K562 (cell line): ENCODE results near the gene SLFNL1. TPM values are rescaled to one million over a fixed set of nuclear protein-coding genes. Genes with fewer than 3 reads are reported as not detected.

Source experiments
- polyA plus RNA-seq, 8 experiments: library from polyadenylated mRNA; depleted of rRNA in 4 of 8; stranded (reverse) in 5 of 8; unstranded in 3 of 8; fragments of >200 nt; fragmentation: Nextera tagmentation in 2 of 8; fragmentation: Illumina TruSeq in 1 of 8; extraction: Ambion mirVana in 2 of 8; extraction: Trizol in 1 of 8; gene quantifications; 2 replicates each; pipeline versions ENCODE4 v1.2.1 to v1.2.3, GENCODE V29; 2011 to 2014; ENCODE audit warnings: inconsistent platforms in 1 of 8, missing spikeins in 1 of 8
- total RNA-seq, 7 experiments: library from RNA; depleted of rRNA in 6 of 7; stranded (reverse); fragments of >200 nt in 6 of 7; fragmentation: Illumina TruSeq in 2 of 7; extraction: Trizol in 2 of 7; gene quantifications; 2 replicates each; pipeline versions ENCODE4 v1.2.1 to v1.2.3, GENCODE V29; 2011 to 2021; ENCODE audit warnings: low replicate concordance in 1 of 7

The SLFNL1 gene
- total and polyA plus RNA-seq, 9 of the 15 experiments (the other 6 are each of a cell fraction or from before 2014, with no cell fraction given): 0.05 to 0.14 (median 0.06) TPM; not detected in 5

Other genes with a start within 250 kb of the SLFNL1 start
- gene KCNQ4, start 237.9 kb downstream of the SLFNL1 start, total RNA-seq (2014; rRNA removed): 1.6 and 1.8 TPM in 2 replicates
- 0.64 and 0.76 TPM in 2 replicates for gene KCNQ4, start 237.9 kb downstream of the SLFNL1 start, total RNA-seq (2014; rRNA removed; fragmentation: Illumina TruSeq; extraction: Trizol)
- gene KCNQ4, start 237.9 kb downstream of the SLFNL1 start, total RNA-seq (2015; rRNA removed; fragmentation: Illumina TruSeq; extraction: Trizol): 0.72 and 0.79 TPM in 2 replicates
- 3.8 and 4.1 TPM in 2 replicates for gene KCNQ4, start 237.9 kb downstream of the SLFNL1 start, total RNA-seq (2021)
- 0.79 and 1.7 TPM in 2 replicates for gene KCNQ4, start 237.9 kb downstream of the SLFNL1 start, polyA plus RNA-seq (2011; rRNA removed)
- 3.5 and 3.8 TPM in 2 replicates for gene KCNQ4, start 237.9 kb downstream of the SLFNL1 start, polyA plus RNA-seq (2014; fragmentation: Illumina TruSeq; extraction: Trizol)
- under 1 TPM; 0.07 to 0.27 TPM for gene KCNQ4, start 237.9 kb downstream of the SLFNL1 start, polyA plus RNA-seq (2014; fragmentation: Nextera tagmentation; extraction: Ambion mirVana)
- 3.4 and 3.7 TPM in 2 replicates for gene KCNQ4, start 237.9 kb downstream of the SLFNL1 start, polyA plus RNA-seq (2014; rRNA removed)
- 0.36 and 0.69 TPM in 2 replicates for gene CITED4, start 159.4 kb downstream of the SLFNL1 start, total RNA-seq (2014; rRNA removed)
- 0.11 TPM in 1 of 2 replicates, not detected in the other for gene CITED4, start 159.4 kb downstream of the SLFNL1 start, total RNA-seq (2014; rRNA removed; fragmentation: Illumina TruSeq; extraction: Trizol)
- gene CITED4, start 159.4 kb downstream of the SLFNL1 start, total RNA-seq (2015; rRNA removed; fragmentation: Illumina TruSeq; extraction: Trizol): 0.11 TPM in 1 of 2 replicates, not detected in the other
- 0.89 and 1.2 TPM in 2 replicates for gene CITED4, start 159.4 kb downstream of the SLFNL1 start, total RNA-seq (2021)
- gene CITED4, start 159.4 kb downstream of the SLFNL1 start, polyA plus RNA-seq (2011; rRNA removed): 0.07 and 0.17 TPM in 2 replicates
- 0.12 TPM in 1 of 2 replicates, not detected in the other for gene CITED4, start 159.4 kb downstream of the SLFNL1 start, polyA plus RNA-seq (2014; fragmentation: Illumina TruSeq; extraction: Trizol)
- gene CITED4, start 159.4 kb downstream of the SLFNL1 start, polyA plus RNA-seq (2014; fragmentation: Nextera tagmentation; extraction: Ambion mirVana): not detected
- gene CITED4, start 159.4 kb downstream of the SLFNL1 start, polyA plus RNA-seq (2014; rRNA removed): 0.23 and 0.48 TPM in 2 replicates
- 87.7 and 103 TPM in 2 replicates for gene CTPS1, start 42.0 kb downstream of the SLFNL1 start, total RNA-seq (2014; rRNA removed)
- 93.9 and 99.0 TPM in 2 replicates for gene CTPS1, start 42.0 kb downstream of the SLFNL1 start, total RNA-seq (2014; rRNA removed; fragmentation: Illumina TruSeq; extraction: Trizol)
- gene CTPS1, start 42.0 kb downstream of the SLFNL1 start, total RNA-seq (2015; rRNA removed; fragmentation: Illumina TruSeq; extraction: Trizol): 101 and 103 TPM in 2 replicates
- 106 and 113 TPM in 2 replicates for gene CTPS1, start 42.0 kb downstream of the SLFNL1 start, total RNA-seq (2021)
- gene CTPS1, start 42.0 kb downstream of the SLFNL1 start, polyA plus RNA-seq (2011; rRNA removed): 44.0 and 44.4 TPM in 2 replicates
- 152 and 164 TPM in 2 replicates for gene CTPS1, start 42.0 kb downstream of the SLFNL1 start, polyA plus RNA-seq (2014; fragmentation: Illumina TruSeq; extraction: Trizol)
- 10 to 100 TPM; 71.5 to 72.2 TPM for gene CTPS1, start 42.0 kb downstream of the SLFNL1 start, polyA plus RNA-seq (2014; fragmentation: Nextera tagmentation; extraction: Ambion mirVana)
- 70.6 and 88.0 TPM in 2 replicates for gene CTPS1, start 42.0 kb downstream of the SLFNL1 start, polyA plus RNA-seq (2014; rRNA removed)
- gene SCMH1, start 220.6 kb upstream of the SLFNL1 start, total RNA-seq (2014; rRNA removed): 26.8 and 30.5 TPM in 2 replicates
- 19.2 and 19.8 TPM in 2 replicates for gene SCMH1, start 220.6 kb upstream of the SLFNL1 start, total RNA-seq (2014; rRNA removed; fragmentation: Illumina TruSeq; extraction: Trizol)
- 24.3 and 27.6 TPM in 2 replicates for gene SCMH1, start 220.6 kb upstream of the SLFNL1 start, total RNA-seq (2015; rRNA removed; fragmentation: Illumina TruSeq; extraction: Trizol)
- gene SCMH1, start 220.6 kb upstream of the SLFNL1 start, total RNA-seq (2021): 32.0 and 33.0 TPM in 2 replicates
- 32.3 and 37.6 TPM in 2 replicates for gene SCMH1, start 220.6 kb upstream of the SLFNL1 start, polyA plus RNA-seq (2011; rRNA removed)
- gene SCMH1, start 220.6 kb upstream of the SLFNL1 start, polyA plus RNA-seq (2014; fragmentation: Illumina TruSeq; extraction: Trizol): 35.3 and 37.0 TPM in 2 replicates
- gene SCMH1, start 220.6 kb upstream of the SLFNL1 start, polyA plus RNA-seq (2014; fragmentation: Nextera tagmentation; extraction: Ambion mirVana): 10 to 100 TPM in 1 of 2 experiments, 1 to 10 TPM in 1; 8.5 to 14.0 TPM
- gene SCMH1, start 220.6 kb upstream of the SLFNL1 start, polyA plus RNA-seq (2014; rRNA removed): 27.6 and 27.9 TPM in 2 replicates